ENCODE measurements around the gene WDR48.

Gene WDR48

GRCh38 chr3:39065197-39065596, 13.4 kb downstream of the WDR48 start:
- DNase-seq = peak; percentile 18 to 42

GRCh38 chr3:39067286-39067685, 15.5 kb downstream of the WDR48 start:
- no peak for DNase-seq

- DNase-seq = no peak
Observed at GRCh38 chr3:39068556-39068955, 16.7 kb downstream of the WDR48 start.

- no peak for DNase-seq
Observed at GRCh38 chr3:39075910-39076309, 24.1 kb downstream of the WDR48 start.

- no peak for DNase-seq
Observed at GRCh38 chr3:39079530-39079929, 27.7 kb downstream of the WDR48 start.

- DNase-seq = no peak
Observed at GRCh38 chr3:39080026-39080425, 28.2 kb downstream of the WDR48 start.

GRCh38 chr3:39082666-39083313, 31.0 kb downstream of the WDR48 start:
- no peak for DNase-seq

- DNase-seq = no peak
Observed at GRCh38 chr3:39086144-39086543, 34.3 kb downstream of the WDR48 start.

GRCh38 chr3:39088456-39088855, 36.6 kb downstream of the WDR48 start:
- DNase-seq = no peak

GRCh38 chr3:39088889-39089288, 37.1 kb downstream of the WDR48 start:
- DNase-seq = no peak

GRCh38 chr3:39090922-39091321, 39.1 kb downstream of the WDR48 start:
- no peak for DNase-seq

- no peak for DNase-seq
Observed at GRCh38 chr3:39094851-39095677, 43.2 kb downstream of the WDR48 start.

- no peak for DNase-seq
Observed at GRCh38 chr3:39095778-39096177, 44.0 kb downstream of the WDR48 start.

GRCh38 chr3:39096775-39097174, 45.0 kb downstream of the WDR48 start:
- DNase-seq = no peak

- DNase-seq = no peak
Observed at GRCh38 chr3:39097716-39098472, 46.1 kb downstream of the WDR48 start.

- DNase-seq = no peak
Observed at GRCh38 chr3:39098473-39099000, 46.7 kb downstream of the WDR48 start.

- DNase-seq = no peak
Observed at GRCh38 chr3:39099242-39099641, 47.4 kb downstream of the WDR48 start.

- no peak for DNase-seq
Observed at GRCh38 chr3:39099738-39100499, 48.1 kb downstream of the WDR48 start.

GRCh38 chr3:39100500-39100886, 48.7 kb downstream of the WDR48 start:
- DNase-seq = no peak

- DNase-seq = peak; percentile 55 to 61
Observed at GRCh38 chr3:39101022-39101689, 49.3 kb downstream of the WDR48 start.

- no peak for DNase-seq
Observed at GRCh38 chr3:39102504-39103323, 50.9 kb downstream of the WDR48 start.
